HCT116 (cell line): ENCODE data around the gene SPA17.

ENCODE experiments used
- CEBPB ChIP-seq: IDR thresholded peaks from 2 replicates; pipeline ENCODE4 v1.6.1; 2012; ENCODE audit warnings: low read depth
- ELF1 ChIP-seq: IDR thresholded peaks from 2 replicates; pipeline ENCODE4 v1.6.1; 2012; ENCODE audit warnings: low read depth, borderline replicate concordance
- EZH2 ChIP-seq: fragments of 200-600 bp; sonication (generic); IDR thresholded peaks from 2 replicates; pipeline ENCODE4 v1.6.1; 2017; ENCODE audit warnings: antibody characterized with exemption, mixed run types
- FOSL1 ChIP-seq: IDR thresholded peaks from 2 replicates; pipeline ENCODE4 v1.6.1; 2012; ENCODE audit warnings: low read depth
- POLR2A ChIP-seq: IDR thresholded peaks from 2 replicates; pipeline ENCODE4 v1.7.0; 2011; ENCODE audit warnings: borderline replicate concordance; ENCODE audit not compliant: insufficient read depth, insufficient read length; ENCODE audit errors: extremely low read depth
- POLR2AphosphoS5 ChIP-seq: IDR thresholded peaks from 2 replicates; pipeline ENCODE4 v1.6.1; 2011; ENCODE audit warnings: mild to moderate bottlenecking, low read depth, low read length, moderate library complexity
- SP1 ChIP-seq: IDR thresholded peaks from 2 replicates; pipeline ENCODE4 v1.6.1; 2012; ENCODE audit warnings: low read depth
- TCF7L2 ChIP-seq: IDR thresholded peaks from 2 replicates; pipeline ENCODE4 v1.7.0; 2011; ENCODE audit warnings: borderline replicate concordance, inconsistent platforms; ENCODE audit not compliant: insufficient read depth, insufficient read length; ENCODE audit errors: extremely low read depth
- YY1 ChIP-seq: IDR thresholded peaks from 2 replicates; pipeline ENCODE4 v1.6.1; 2011; ENCODE audit warnings: low read length, low read depth, moderate library complexity, mild to moderate bottlenecking; ENCODE audit not compliant: insufficient replicate concordance; ENCODE audit errors: extremely low read depth
- TF ChIP-seq, protein P1 (sequence below), 3 experiments: fragments of 200-600 bp in 1 of 3; sonication (generic) in 1 of 3; IDR thresholded peaks in 2 of 3; conservative IDR thresholded peaks in 1 of 3; 2 replicates each; pipeline ENCODE4 v1.5.1; 2012 to 2017; ENCODE audit warnings: low read depth in 2 of 3, low read length in 2 of 3, antibody characterized with exemption in 1 of 3, borderline replicate concordance in 1 of 3, control low read depth in 1 of 3, mild to moderate bottlenecking in 1 of 3, mixed read lengths in 1 of 3, mixed run types in 1 of 3, moderate library complexity in 1 of 3; ENCODE audit not compliant: insufficient read depth in 1 of 3
- TF ChIP-seq, protein P2 (sequence below): IDR thresholded peaks from 2 replicates; pipeline ENCODE4 v1.6.1; 2012

DNA sequence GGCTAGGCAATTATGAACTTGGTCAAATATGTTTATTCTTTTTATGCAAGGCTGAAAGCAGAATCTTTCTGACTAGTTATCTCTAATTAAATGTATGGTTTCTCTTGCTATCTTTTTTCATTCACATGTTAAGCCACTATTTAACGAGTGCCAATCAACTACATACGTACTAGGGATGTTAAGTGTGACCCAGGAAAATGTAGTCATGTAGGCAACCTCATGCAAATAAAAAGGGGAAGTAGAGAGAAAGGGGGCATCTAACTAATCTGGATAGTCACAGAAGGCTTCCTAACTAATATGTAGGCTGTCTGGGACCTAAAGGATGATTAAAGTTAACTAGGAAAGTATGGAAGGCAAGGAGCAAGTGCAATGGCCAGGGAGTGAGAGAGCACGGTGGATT lies 27.6 kb upstream of the SPA17 start:
- TF ChIP-seq, protein P1, sequence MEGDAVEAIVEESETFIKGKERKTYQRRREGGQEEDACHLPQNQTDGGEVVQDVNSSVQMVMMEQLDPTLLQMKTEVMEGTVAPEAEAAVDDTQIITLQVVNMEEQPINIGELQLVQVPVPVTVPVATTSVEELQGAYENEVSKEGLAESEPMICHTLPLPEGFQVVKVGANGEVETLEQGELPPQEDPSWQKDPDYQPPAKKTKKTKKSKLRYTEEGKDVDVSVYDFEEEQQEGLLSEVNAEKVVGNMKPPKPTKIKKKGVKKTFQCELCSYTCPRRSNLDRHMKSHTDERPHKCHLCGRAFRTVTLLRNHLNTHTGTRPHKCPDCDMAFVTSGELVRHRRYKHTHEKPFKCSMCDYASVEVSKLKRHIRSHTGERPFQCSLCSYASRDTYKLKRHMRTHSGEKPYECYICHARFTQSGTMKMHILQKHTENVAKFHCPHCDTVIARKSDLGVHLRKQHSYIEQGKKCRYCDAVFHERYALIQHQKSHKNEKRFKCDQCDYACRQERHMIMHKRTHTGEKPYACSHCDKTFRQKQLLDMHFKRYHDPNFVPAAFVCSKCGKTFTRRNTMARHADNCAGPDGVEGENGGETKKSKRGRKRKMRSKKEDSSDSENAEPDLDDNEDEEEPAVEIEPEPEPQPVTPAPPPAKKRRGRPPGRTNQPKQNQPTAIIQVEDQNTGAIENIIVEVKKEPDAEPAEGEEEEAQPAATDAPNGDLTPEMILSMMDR (IDR thresholded peaks at IDR 0.05 in 2 of 3, conservative IDR thresholded peaks at IDR 0.05 in 1 of 3; ENCODE audit: borderline replicate concordance in 1 of 3, insufficient read depth in 1 of 3, low read depth in 2 of 3, low read length in 2 of 3) = no peak
- TF ChIP-seq POLR2A (no peak), EZH2 (no peak), ELF1 (no peak), CEBPB (no peak), SP1 (no peak), POLR2AphosphoS5 (no peak), YY1 (no peak), FOSL1 (no peak), TCF7L2 (no peak)
- TF ChIP-seq, protein P2, sequence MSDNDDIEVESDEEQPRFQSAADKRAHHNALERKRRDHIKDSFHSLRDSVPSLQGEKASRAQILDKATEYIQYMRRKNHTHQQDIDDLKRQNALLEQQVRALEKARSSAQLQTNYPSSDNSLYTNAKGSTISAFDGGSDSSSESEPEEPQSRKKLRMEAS = no peak
